CD14-positive monocyte (primary cell): ENCODE results near the gene BRD9. TPM values are rescaled to one million over a fixed set of nuclear protein-coding genes. Genes with fewer than 3 reads are reported as not detected.

ENCODE experiments used
- DNase-seq, 3 donors: peaks; one replicate each; pipeline ENCODE4 v3.0.0-alpha.2; 2011 to 2022
- H2AFZ ChIP-seq: 2 replicates; pipeline ENCODE4 v1.6.0; 2012; ENCODE audit warnings: mild to moderate bottlenecking, low read depth, low read length, inconsistent platforms; ENCODE audit not compliant: insufficient read depth, poor library complexity, severe bottlenecking
- H3K27ac ChIP-seq, 2 donors: 1 replicate in 1 of 2; 2 replicates in 1 of 2; pipeline ENCODE4 v1.5.1; 2012 to 2013; ENCODE audit warnings: low read length in 2 of 2, control low read depth in 1 of 2, inconsistent platforms in 1 of 2, low read depth in 1 of 2, mild to moderate bottlenecking in 1 of 2
- H3K27me3 ChIP-seq, 2 donors: one replicate each; pipeline versions ENCODE4 v1.6.0 to v1.6.1; 2011 to 2013; ENCODE audit warnings: low read length in 2 of 2; ENCODE audit not compliant: control insufficient read depth in 2 of 2, insufficient read depth in 2 of 2
- H3K36me3 ChIP-seq, 2 donors: replicated peaks in 1 of 2; 1 replicate in 1 of 2; 2 replicates in 1 of 2; pipeline versions ENCODE4 v1.5.1 to v1.6.1; 2012 to 2013; ENCODE audit warnings: low read length in 2 of 2, control low read depth in 1 of 2, inconsistent platforms in 1 of 2, mild to moderate bottlenecking in 1 of 2; ENCODE audit not compliant: insufficient read depth in 2 of 2, control insufficient read depth in 1 of 2
- H3K4me1 ChIP-seq, 2 donors: 1 replicate in 1 of 2; 2 replicates in 1 of 2; pipeline versions ENCODE4 v1.5.1 to v1.6.1; 2012 to 2013; ENCODE audit warnings: low read length in 2 of 2, control low read depth in 1 of 2, inconsistent platforms in 1 of 2, mild to moderate bottlenecking in 1 of 2, moderate library complexity in 1 of 2; ENCODE audit not compliant: insufficient read depth in 2 of 2, control insufficient read depth in 1 of 2
- H3K4me2 ChIP-seq: replicated peaks from 2 replicates; pipeline ENCODE3; 2012; ENCODE audit warnings: low read length, moderate library complexity, mild to moderate bottlenecking; ENCODE audit not compliant: poor library complexity, severe bottlenecking; ENCODE audit errors: extremely low read depth
- H3K4me3 ChIP-seq, 3 experiments: fragments of 200-600 bp in 1 of 3; sonication (generic) in 1 of 3; replicated peaks in 1 of 3; 1 replicate in 2 of 3; 2 replicates in 1 of 3; pipeline ENCODE4 v1.5.1; 2011 to 2013; ENCODE audit warnings: low read length in 3 of 3, mild to moderate bottlenecking in 3 of 3, control low read depth in 2 of 3, low read depth in 2 of 3, inconsistent platforms in 1 of 3, moderate library complexity in 1 of 3
- H3K79me2 ChIP-seq: 2 replicates; pipeline ENCODE4 v1.6.0; 2012; ENCODE audit warnings: mild to moderate bottlenecking, control low read depth, inconsistent platforms, low read length, moderate library complexity; ENCODE audit not compliant: insufficient read depth
- H3K9ac ChIP-seq: 2 replicates; pipeline ENCODE4 v1.6.0; 2017; ENCODE audit warnings: low read length, mild to moderate bottlenecking; ENCODE audit not compliant: insufficient read depth, poor library complexity, severe bottlenecking
- H3K9me3 ChIP-seq, 2 donors: replicated peaks in 1 of 2; 1 replicate in 1 of 2; 2 replicates in 1 of 2; pipeline versions ENCODE4 v1.5.1 to v1.6.1; 2012 to 2013; ENCODE audit warnings: low read length in 2 of 2, control low read depth in 1 of 2; ENCODE audit not compliant: control insufficient read depth in 1 of 2, insufficient read depth in 1 of 2
- H4K20me1 ChIP-seq: 2 replicates; pipeline ENCODE4 v1.6.0; 2012; ENCODE audit warnings: mild to moderate bottlenecking, low read length, control low read depth, moderate library complexity; ENCODE audit not compliant: insufficient read depth
- H3K27ac Mint-ChIP-seq, 7 donors: one replicate each; pipeline ENCODE4 v1.8.0; 2020; ENCODE audit warnings: mild to moderate bottlenecking in 7 of 7, mixed read lengths in 7 of 7, moderate library complexity in 6 of 7, inconsistent platforms in 2 of 7
- H3K27me3 Mint-ChIP-seq, 3 donors: one replicate each; pipeline ENCODE4 v1.8.0; 2021 to 2022; ENCODE audit warnings: low read depth in 3 of 3, mild to moderate bottlenecking in 3 of 3, mixed read lengths in 3 of 3, moderate library complexity in 3 of 3, inconsistent platforms in 1 of 3
- H3K36me3 Mint-ChIP-seq, 2 donors: one replicate each; pipeline ENCODE4 v1.8.0; 2020; ENCODE audit warnings: mixed read lengths in 2 of 2, inconsistent platforms in 1 of 2, mild to moderate bottlenecking in 1 of 2
- H3K4me1 Mint-ChIP-seq: one replicate; pipeline ENCODE4 v1.8.0; 2020; ENCODE audit warnings: mild to moderate bottlenecking, mixed read lengths
- H3K4me3 Mint-ChIP-seq, 2 donors: one replicate each; pipeline ENCODE4 v1.8.0; 2020; ENCODE audit warnings: mild to moderate bottlenecking in 2 of 2, mixed read lengths in 2 of 2, moderate library complexity in 1 of 2
- H3K9me3 Mint-ChIP-seq, 7 donors: one replicate each; pipeline ENCODE4 v1.8.0; 2020 to 2022; ENCODE audit warnings: mixed read lengths in 7 of 7, mild to moderate bottlenecking in 6 of 7, moderate library complexity in 6 of 7, inconsistent platforms in 2 of 7
- CTCF ChIP-seq: fragments of 200-600 bp; IDR thresholded peaks from one replicate; pipeline ENCODE4 v1.8.0; 2022; ENCODE audit warnings: antibody characterized with exemption, mild to moderate bottlenecking
- WGBS: methylation state at CpG from one replicate; pipeline ENCODE4 v1.1.5; 2013; ENCODE audit warnings: missing lambda C conversion rate; ENCODE audit not compliant: insufficient coverage; 5-methylcytosine and 5-hydroxymethylcytosine counted together
- intact Hi-C, 2 donors: fragments of 100-400 bp; cut with micrococcal nuclease; formaldehyde crosslinking; loops; one replicate each; pipeline versions ENCODE4 v1.15.0 to v1.15.1; 2023
- polyA plus RNA-seq, 3 donors: library from polyadenylated mRNA; depleted of rRNA in 1 of 3; unstranded in 2 of 3; stranded (reverse) in 1 of 3; fragments of 300-500 nt in 2 of 3; fragments of >200 nt in 1 of 3; fragmentation: Illumina TruSeq in 2 of 3; gene quantifications; 1 replicate in 2 of 3; 2 replicates in 1 of 3; pipeline ENCODE4 v1.2.3, GENCODE V29; 2012 to 2021

BRD9 gene
- polyA plus RNA-seq, 3 donors = 5.3 to 22.7 (median 9.3) TPM

- no peaks in the 10 kb centered on the region for H3K4me1 ChIP-seq
- no peaks in the 10 kb centered on the region for H3K9me3 ChIP-seq
- H4K20me1 ChIP-seq = no peaks in the 10 kb centered on the region
- H3K4me2 ChIP-seq = no peak overlapping the region
- H3K79me2 ChIP-seq = no peaks in the 10 kb centered on the region
- Mint-ChIP-seq H3K4me3 (no peak overlapping the region), H3K4me1 (no peaks in the 10 kb centered on the region), H3K36me3 (no peaks in the 10 kb centered on the region), H3K27me3 (peaks cover 0 to 10% (median 2%) of the 10 kb centered on the region in 3 donors), H3K27ac (no peak overlapping the region), H3K9me3 (peaks cover 0 to 4% (median under 1%) of the 10 kb centered on the region in 7 donors)
- TF ChIP-seq CTCF = no peak
- 92% methylated on average over 4 of the region's 8 CpGs for WGBS
- no peak overlapping the region for H2AFZ ChIP-seq
- H3K9ac ChIP-seq = no peak overlapping the region
- H3K27ac ChIP-seq = no peak overlapping the region
- H3K4me3 ChIP-seq = no peak overlapping the region
- H3K36me3 ChIP-seq = no peaks in the 10 kb centered on the region
- H3K27me3 ChIP-seq = no peaks in the 10 kb centered on the region
- DNase-seq = no peak
- intact Hi-C loops = no loop called here
Measured at GRCh38 chr5:821504-821903, 71.1 kb downstream of the BRD9 start.

DNA sequence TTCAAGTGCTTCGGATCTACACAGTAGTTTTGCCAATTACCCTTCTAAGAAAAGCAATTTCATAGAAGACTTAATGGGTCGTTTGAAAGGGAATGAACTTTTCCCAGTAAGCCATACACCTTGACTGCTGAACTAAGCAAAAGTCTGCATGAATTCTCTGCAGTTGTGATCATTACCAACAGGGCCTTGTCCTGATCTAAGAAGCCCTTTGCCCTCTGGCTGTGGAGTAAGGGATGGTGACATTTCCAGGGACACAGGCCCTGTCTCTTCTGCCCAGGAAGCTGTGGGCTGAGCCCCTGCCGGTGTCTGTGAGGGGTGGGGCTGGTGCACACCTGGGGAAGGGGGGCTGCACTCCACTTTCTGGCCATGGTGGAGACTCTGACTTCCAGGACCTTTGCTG is 72.4 kb downstream of the BRD9 start:
- DNase-seq = no peak
- H3K9me3 Mint-ChIP-seq = peaks cover 0 to 9% (median 5%) of the 10 kb centered on the region in 7 donors
- TF ChIP-seq CTCF = no peak
- no peaks in the 10 kb centered on the region for H3K27me3 ChIP-seq
- no peaks in the 10 kb centered on the region for H3K4me1 ChIP-seq
- H3K27me3 Mint-ChIP-seq = peaks cover 0 to 10% (median 7%) of the 10 kb centered on the region in 3 donors
- WGBS = 20% methylated on average over 1 of the region's 3 CpGs
- H3K4me2 ChIP-seq = no peak overlapping the region
- H3K36me3 Mint-ChIP-seq = no peaks in the 10 kb centered on the region
- no peak overlapping the region for H3K27ac ChIP-seq
- no peak overlapping the region for H3K9ac ChIP-seq
- no peaks in the 10 kb centered on the region for H4K20me1 ChIP-seq
- H3K36me3 ChIP-seq = no peaks in the 10 kb centered on the region
- H3K9me3 ChIP-seq = peaks cover 0 to 5% of the 10 kb centered on the region in 2 donors
- no peak overlapping the region for H3K4me3 ChIP-seq
- no peak overlapping the region for H3K27ac Mint-ChIP-seq
- intact Hi-C loops = no loop called here
- no peak overlapping the region for H2AFZ ChIP-seq
- H3K4me3 Mint-ChIP-seq = no peak overlapping the region
- no peaks in the 10 kb centered on the region for H3K79me2 ChIP-seq
- H3K4me1 Mint-ChIP-seq = no peaks in the 10 kb centered on the region
